Neural crest cell (in vitro differentiated cells): Measurements from ENCODE around the gene STRA6. TPM values are rescaled to one million over a fixed set of nuclear protein-coding genes. Genes with fewer than 3 reads are reported as not detected.
"Not testable (repeated sequence)": the region's sequence is repeated elsewhere in the genome, so short reads cannot be mapped to it uniquely, and the experiment has no call there.

ENCODE experiments used
- DNase-seq: peaks from one replicate; pipeline ENCODE4 v3.0.0; 2021; ENCODE audit warnings: low read depth, mixed read lengths, low spot score
- H3K27ac Mint-ChIP-seq: one replicate; pipeline ENCODE4 v1.8.0; 2021; ENCODE audit warnings: mild to moderate bottlenecking, mixed read lengths; ENCODE audit not compliant: unreplicated experiment
- H3K27me3 Mint-ChIP-seq: 2 replicates; pipeline ENCODE4 v1.8.0; 2021; ENCODE audit warnings: low read depth, mild to moderate bottlenecking, mixed read lengths
- H3K36me3 Mint-ChIP-seq: 2 replicates; pipeline ENCODE4 v1.8.0; 2021; ENCODE audit warnings: low read depth, mild to moderate bottlenecking, mixed read lengths
- H3K4me1 Mint-ChIP-seq: 2 replicates; pipeline ENCODE4 v1.8.0; 2021; ENCODE audit warnings: mixed read lengths
- H3K4me3 Mint-ChIP-seq: one replicate; pipeline ENCODE4 v1.8.0; 2021; ENCODE audit warnings: mild to moderate bottlenecking, mixed read lengths
- H3K9me3 Mint-ChIP-seq: 2 replicates; pipeline ENCODE4 v1.8.0; 2021; ENCODE audit warnings: mixed read lengths
- CTCF ChIP-seq: fragments of 200-600 bp; sonication (generic); conservative IDR thresholded peaks from 2 replicates; pipeline ENCODE4 v1.5.0; 2021; ENCODE audit warnings: antibody characterized with exemption, mild to moderate bottlenecking
- total RNA-seq: library from RNA; stranded (reverse); gene quantifications from 2 replicates; pipeline ENCODE4 v1.2.1, GENCODE V29; 2021

STRA6 gene
- total RNA-seq, 1 donor from 2014 or later: 138 TPM

GRCh38 chr15:74170875-74171578, 31.6 kb downstream of the STRA6 start:
- Mint-ChIP-seq H3K27me3 (peaks cover 26% of the 10 kb centered on the region), H3K4me3 (peak overlapping the region; percentile 47), H3K4me1 (peaks cover 63% of the 10 kb centered on the region), H3K27ac (no peak overlapping the region), H3K9me3 (no peaks in the 10 kb centered on the region), H3K36me3 (peaks cover 4% of the 10 kb centered on the region)
- no peak for DNase-seq
- TF ChIP-seq CTCF: no peak

GRCh38 chr15:74170071-74170844, 32.3 kb downstream of the STRA6 start:
- peak overlapping the region; percentile 60 for H3K4me3 Mint-ChIP-seq
- TF ChIP-seq CTCF: no peak
- no peak for DNase-seq
- H3K36me3 Mint-ChIP-seq: peaks cover 4% of the 10 kb centered on the region
- H3K27me3 Mint-ChIP-seq: peaks cover 24% of the 10 kb centered on the region
- H3K27ac Mint-ChIP-seq: peak overlapping the region; percentile 2
- peaks cover 58% of the 10 kb centered on the region for H3K4me1 Mint-ChIP-seq
- no peaks in the 10 kb centered on the region for H3K9me3 Mint-ChIP-seq

- Mint-ChIP-seq H3K9me3 (no peaks in the 10 kb centered on the region), H3K4me1 (peaks cover 49% of the 10 kb centered on the region), H3K27me3 (peaks cover 21% of the 10 kb centered on the region), H3K36me3 (peaks cover 4% of the 10 kb centered on the region), H3K27ac (no peak overlapping the region), H3K4me3 (peak overlapping the region; percentile 71)
- no peak for DNase-seq
- TF ChIP-seq CTCF: no peak
Measured at GRCh38 chr15:74168711-74169126, 33.9 kb downstream of the STRA6 start.

- TF ChIP-seq CTCF: no peak
Measured at GRCh38 chr15:74167891-74168331, 34.7 kb downstream of the STRA6 start.

GRCh38 chr15:74165461-74165860, 37.1 kb downstream of the STRA6 start:
- Mint-ChIP-seq H3K9me3 (no peaks in the 10 kb centered on the region), H3K36me3 (no peaks in the 10 kb centered on the region), H3K27ac (no peak overlapping the region), H3K4me3 (no peak overlapping the region), H3K27me3 (peaks cover 11% of the 10 kb centered on the region), H3K4me1 (peaks cover 27% of the 10 kb centered on the region)
- DNase-seq: no peak
- no peak for TF ChIP-seq CTCF

More at GRCh38 chr15:74167891-74168331, 34.7 kb downstream of the STRA6 start:
- Mint-ChIP-seq H3K4me1 (peaks cover 41% of the 10 kb centered on the region), H3K27ac (no peak overlapping the region), H3K27me3 (peaks cover 16% of the 10 kb centered on the region), H3K36me3 (no peaks in the 10 kb centered on the region), H3K4me3 (no peak overlapping the region), H3K9me3 (no peaks in the 10 kb centered on the region)
- DNase-seq: no peak

- DNase-seq, H3K4me3 Mint-ChIP-seq, H3K36me3 Mint-ChIP-seq, H3K9me3 Mint-ChIP-seq, H3K27me3 Mint-ChIP-seq, H3K27ac Mint-ChIP-seq: not testable (repeated sequence)
- peaks cover 12% of the 10 kb centered on the region for H3K4me1 Mint-ChIP-seq
Measured at GRCh38 chr15:74162195-74162536, 40.4 kb downstream of the STRA6 start.

GRCh38 chr15:74160390-74160789, 42.2 kb downstream of the STRA6 start:
- H3K9me3 Mint-ChIP-seq, H3K27me3 Mint-ChIP-seq, H3K27ac Mint-ChIP-seq, DNase-seq, H3K4me3 Mint-ChIP-seq, H3K36me3 Mint-ChIP-seq: not testable (repeated sequence)
- H3K4me1 Mint-ChIP-seq: peaks cover 22% of the 10 kb centered on the region
